GM23338 (cell line): ENCODE results near the gene GSDME. TPM values are rescaled to one million over a fixed set of nuclear protein-coding genes. Genes with fewer than 3 reads are reported as not detected.

Experiments
- ATAC-seq: fragments of 200-7000 bp; cut with Tn5 transposase; 3 replicates; pipeline ENCODE4 v1.9.1; 2020
- DNase-seq: peaks from one replicate; pipeline ENCODE4 v3.0.0-alpha.2; 2015; ENCODE audit warnings: low spot score
- H2AFZ ChIP-seq: fragments of 200-600 bp; sonication (generic); 2 replicates; pipeline ENCODE4 v1.8.0; 2016; ENCODE audit warnings: antibody characterized with exemption, mild to moderate bottlenecking, moderate library complexity
- H3F3A ChIP-seq: fragments of 200-600 bp; sonication (generic); replicated peaks from 2 replicates; pipeline ENCODE4 v1.8.0; 2017; ENCODE audit warnings: antibody characterized with exemption, mixed run types, low read depth
- H3K27ac ChIP-seq: fragments of 200-600 bp; sonication (generic); 2 replicates; pipeline ENCODE4 v1.6.1; 2016; ENCODE audit warnings: low read depth
- H3K27me3 ChIP-seq: fragments of 200-600 bp; sonication (generic); 2 replicates; pipeline ENCODE4 v1.8.0; 2016; ENCODE audit warnings: mild to moderate bottlenecking, mixed run types, moderate library complexity; ENCODE audit not compliant: insufficient read depth
- H3K36me3 ChIP-seq: fragments of 200-600 bp; sonication (generic); 2 replicates; pipeline ENCODE4 v1.8.0; 2016; ENCODE audit warnings: mild to moderate bottlenecking; ENCODE audit not compliant: insufficient read depth
- H3K4me1 ChIP-seq: fragments of 200-600 bp; sonication (generic); 2 replicates; pipeline ENCODE4 v1.8.0; 2016; ENCODE audit warnings: mild to moderate bottlenecking, moderate library complexity; ENCODE audit not compliant: insufficient read depth
- H3K4me2 ChIP-seq: fragments of 200-600 bp; sonication (generic); 2 replicates; pipeline ENCODE4 v1.7.1; 2017; ENCODE audit warnings: mixed run types
- H3K4me3 ChIP-seq: fragments of 200-600 bp; sonication (generic); 2 replicates; pipeline ENCODE4 v1.6.1; 2016; ENCODE audit warnings: mixed run types
- H3K79me2 ChIP-seq: fragments of 200-600 bp; sonication (generic); replicated peaks from 2 replicates; pipeline ENCODE4 v1.8.0; 2017; ENCODE audit warnings: mild to moderate bottlenecking; ENCODE audit not compliant: insufficient read depth
- H3K9me2 ChIP-seq: fragments of 200-600 bp; sonication (generic); 2 replicates; pipeline ENCODE4 v1.8.0; 2017; ENCODE audit not compliant: insufficient read depth
- H4K20me1 ChIP-seq: fragments of 200-600 bp; sonication (generic); replicated peaks from 2 replicates; pipeline ENCODE4 v1.8.0; 2017; ENCODE audit warnings: mild to moderate bottlenecking; ENCODE audit not compliant: insufficient read depth
- H3K27ac Mint-ChIP-seq: 2 replicates; pipeline ENCODE4 v1.8.0; 2020; ENCODE audit warnings: inconsistent platforms, mild to moderate bottlenecking, moderate library complexity, mixed read lengths
- H3K27me3 Mint-ChIP-seq: 3 replicates; pipeline ENCODE4 v1.8.0; 2022; ENCODE audit warnings: low read depth, mild to moderate bottlenecking, moderate library complexity, mixed read lengths, inconsistent platforms; ENCODE audit not compliant: insufficient read depth, poor library complexity
- H3K36me3 Mint-ChIP-seq: 3 replicates; pipeline ENCODE4 v1.8.0; 2021; ENCODE audit warnings: low read depth, mild to moderate bottlenecking, inconsistent platforms, moderate library complexity, mixed read lengths
- H3K4me1 Mint-ChIP-seq: 3 replicates; pipeline ENCODE4 v1.8.0; 2020; ENCODE audit warnings: mild to moderate bottlenecking, inconsistent platforms, mixed read lengths
- H3K4me3 Mint-ChIP-seq: 3 replicates; pipeline ENCODE4 v1.8.0; 2021; ENCODE audit warnings: moderate library complexity, mild to moderate bottlenecking, inconsistent platforms, mixed read lengths
- H3K9me3 Mint-ChIP-seq: 3 replicates; pipeline ENCODE4 v1.8.0; 2020; ENCODE audit warnings: moderate library complexity, mild to moderate bottlenecking, inconsistent platforms, mixed read lengths
- EZH2 ChIP-seq: fragments of 200-600 bp; sonication (generic); IDR thresholded peaks from one replicate; pipeline ENCODE4 v1.8.0; 2017; ENCODE audit warnings: antibody characterized with exemption, mild to moderate bottlenecking, low read depth; ENCODE audit not compliant: unreplicated experiment
- JUNB ChIP-seq: IDR thresholded peaks from one replicate; pipeline ENCODE4 v1.6.1; 2016; ENCODE audit warnings: antibody characterized with exemption; ENCODE audit not compliant: unreplicated experiment
- STAT1 ChIP-seq: IDR thresholded peaks from one replicate; pipeline ENCODE4 v1.6.1; 2016; ENCODE audit warnings: antibody characterized with exemption; ENCODE audit not compliant: unreplicated experiment
- ZNF114 ChIP-seq: fragments of 250-450 bp; sonication (Bioruptor Pico); IDR thresholded peaks from 2 replicates; pipeline ENCODE4 v1.5.0; 2020; ENCODE audit warnings: mild to moderate bottlenecking, moderate library complexity
- ZNF331 ChIP-seq: fragments of 250-450 bp; sonication (Bioruptor Pico); IDR thresholded peaks from 2 replicates; pipeline ENCODE4 v1.5.0; 2020; ENCODE audit warnings: low read depth, mild to moderate bottlenecking, moderate library complexity
- polyA plus RNA-seq: library from polyadenylated mRNA; unstranded; fragments of >200 nt; fragmentation: Nextera tagmentation; extraction: Ambion mirVana; gene quantifications from 2 replicates; pipeline ENCODE4 v1.2.1, GENCODE V29; 2016
- total RNA-seq: library from RNA; depleted of rRNA; stranded (reverse); fragments of >200 nt; shearing (Covaris generic); gene quantifications from 2 replicates; pipeline ENCODE4 v1.2.3, GENCODE V29; 2014
- TF ChIP-seq, protein P1 (sequence below), 2 experiments: fragments of 200-600 bp in 1 of 2; sonication (generic) in 1 of 2; conservative IDR thresholded peaks; 2 replicates each; pipeline versions ENCODE4 v1.5.1 to v1.6.1; 2016 to 2017; ENCODE audit warnings: antibody characterized with exemption in 2 of 2, low read depth in 2 of 2, mild to moderate bottlenecking in 2 of 2, moderate library complexity in 1 of 2

The GSDME gene
- total and polyA plus RNA-seq, 2 experiments from 2014 or later, result 8.3 to 8.5 TPM

GRCh38 chr7:24743471-24743870 lies 13.8 kb downstream of the GSDME start:
- TF ChIP-seq EZH2 (no peak), ZNF331 (CRISPR knock-in tag) (no peak), JUNB (no peak)
- H3K27me3 Mint-ChIP-seq, result peaks cover under 1% of the 10 kb centered on the region
- no peak overlapping the region for H3K4me3 Mint-ChIP-seq
- H3K4me1 Mint-ChIP-seq, result peaks cover 8% of the 10 kb centered on the region; the same call in 2 of the 3 replicates
- H2AFZ ChIP-seq, result no peak overlapping the region
- H3K9me3 Mint-ChIP-seq, result peaks cover 2% of the 10 kb centered on the region; the same call in 1 of the 3 replicates
- H3K4me1 ChIP-seq, result peaks cover 8% of the 10 kb centered on the region; the same call in 1 of the 2 replicates
- no peaks in the 10 kb centered on the region for H4K20me1 ChIP-seq
- H3K27ac ChIP-seq, result no peak overlapping the region
- no peaks in the 10 kb centered on the region for H3K27me3 ChIP-seq
- DNase-seq (no peak), ATAC-seq (no peak; the same call in 2 of the 3 replicates)
- no peaks in the 10 kb centered on the region for H3K9me2 ChIP-seq
- H3K79me2 ChIP-seq, result no peaks in the 10 kb centered on the region
- peaks cover 3% of the 10 kb centered on the region; the same call in 1 of the 3 replicates for H3K36me3 Mint-ChIP-seq
- H3K27ac Mint-ChIP-seq, result no peak overlapping the region
- no peaks in the 10 kb centered on the region for H3F3A ChIP-seq
- H3K4me2 ChIP-seq, result no peak overlapping the region
- H3K4me3 ChIP-seq, result no peak overlapping the region
- no peaks in the 10 kb centered on the region for H3K36me3 ChIP-seq

DNA sequence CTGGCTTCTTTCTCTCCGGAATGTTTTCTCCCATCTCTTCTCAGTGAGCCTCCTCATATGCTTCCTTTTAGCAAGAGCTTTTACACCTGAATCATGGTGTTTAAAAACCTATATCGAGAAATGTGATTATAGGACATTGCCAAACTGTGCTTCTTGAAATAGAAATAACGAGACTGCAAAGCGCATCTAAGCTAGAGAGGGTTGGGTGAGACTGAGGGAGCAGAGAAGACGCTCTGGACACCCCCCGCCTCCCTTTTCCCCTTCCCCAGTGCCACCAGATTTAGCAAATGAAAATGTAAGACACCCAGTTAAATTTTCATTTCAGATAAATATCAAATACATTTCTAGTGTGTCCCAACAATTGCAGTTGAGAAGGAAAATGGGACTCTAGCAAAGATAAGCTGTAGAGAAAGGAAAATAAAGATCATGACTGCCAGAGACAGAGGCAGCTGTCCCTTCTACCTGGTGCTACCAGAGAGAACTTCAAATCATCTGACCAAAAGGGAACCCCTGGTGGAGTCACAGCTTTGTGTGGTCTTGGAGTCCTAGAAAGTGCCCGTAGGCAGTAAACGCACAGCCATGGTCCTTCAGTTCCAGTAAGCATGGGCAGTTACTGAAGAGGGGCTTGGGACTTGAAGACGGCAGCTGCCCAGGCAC lies 14.6 kb downstream of the GSDME start:
- H4K20me1 ChIP-seq, result no peaks in the 10 kb centered on the region
- no peak overlapping the region for H2AFZ ChIP-seq
- H3K36me3 ChIP-seq, result no peaks in the 10 kb centered on the region
- H3F3A ChIP-seq, result no peaks in the 10 kb centered on the region
- no peaks in the 10 kb centered on the region for H3K27me3 ChIP-seq
- no peak overlapping the region for H3K27ac ChIP-seq
- TF ChIP-seq ZNF331 (CRISPR knock-in tag) (no peak), ZNF114 (no peak), STAT1 (no peak)
- TF ChIP-seq, protein P1, sequence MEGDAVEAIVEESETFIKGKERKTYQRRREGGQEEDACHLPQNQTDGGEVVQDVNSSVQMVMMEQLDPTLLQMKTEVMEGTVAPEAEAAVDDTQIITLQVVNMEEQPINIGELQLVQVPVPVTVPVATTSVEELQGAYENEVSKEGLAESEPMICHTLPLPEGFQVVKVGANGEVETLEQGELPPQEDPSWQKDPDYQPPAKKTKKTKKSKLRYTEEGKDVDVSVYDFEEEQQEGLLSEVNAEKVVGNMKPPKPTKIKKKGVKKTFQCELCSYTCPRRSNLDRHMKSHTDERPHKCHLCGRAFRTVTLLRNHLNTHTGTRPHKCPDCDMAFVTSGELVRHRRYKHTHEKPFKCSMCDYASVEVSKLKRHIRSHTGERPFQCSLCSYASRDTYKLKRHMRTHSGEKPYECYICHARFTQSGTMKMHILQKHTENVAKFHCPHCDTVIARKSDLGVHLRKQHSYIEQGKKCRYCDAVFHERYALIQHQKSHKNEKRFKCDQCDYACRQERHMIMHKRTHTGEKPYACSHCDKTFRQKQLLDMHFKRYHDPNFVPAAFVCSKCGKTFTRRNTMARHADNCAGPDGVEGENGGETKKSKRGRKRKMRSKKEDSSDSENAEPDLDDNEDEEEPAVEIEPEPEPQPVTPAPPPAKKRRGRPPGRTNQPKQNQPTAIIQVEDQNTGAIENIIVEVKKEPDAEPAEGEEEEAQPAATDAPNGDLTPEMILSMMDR (conservative IDR thresholded peaks at IDR 0.05; ENCODE audit: low read depth in 2 of 2), result no peak
- H3K4me1 ChIP-seq, result peaks cover 8% of the 10 kb centered on the region; the same call in 1 of the 2 replicates
- no peaks in the 10 kb centered on the region for H3K9me2 ChIP-seq
- Mint-ChIP-seq H3K4me3 (no peak overlapping the region), H3K9me3 (peaks cover 10% of the 10 kb centered on the region; the same call in 1 of the 3 replicates), H3K36me3 (peaks cover 3% of the 10 kb centered on the region; the same call in 2 of the 3 replicates), H3K4me1 (peaks cover 8% of the 10 kb centered on the region; the same call in 2 of the 3 replicates), H3K27me3 (no peaks in the 10 kb centered on the region), H3K27ac (no peak overlapping the region)
- ATAC-seq (no peak), DNase-seq (no peak)
- no peaks in the 10 kb centered on the region for H3K79me2 ChIP-seq
- H3K4me2 ChIP-seq, result no peak overlapping the region
- no peak overlapping the region for H3K4me3 ChIP-seq
